ENCODE results near the gene CTTN. TPM values are rescaled to one million over a fixed set of nuclear protein-coding genes. Genes with fewer than 3 reads are reported as not detected.
A peak's percentile ranks its signal among the peaks of the same experiment; 100 is the strongest.

Gene CTTN
- total RNA-seq, 4 donors from 2014 or later: 111 to 164 (median 146) TPM

DNA sequence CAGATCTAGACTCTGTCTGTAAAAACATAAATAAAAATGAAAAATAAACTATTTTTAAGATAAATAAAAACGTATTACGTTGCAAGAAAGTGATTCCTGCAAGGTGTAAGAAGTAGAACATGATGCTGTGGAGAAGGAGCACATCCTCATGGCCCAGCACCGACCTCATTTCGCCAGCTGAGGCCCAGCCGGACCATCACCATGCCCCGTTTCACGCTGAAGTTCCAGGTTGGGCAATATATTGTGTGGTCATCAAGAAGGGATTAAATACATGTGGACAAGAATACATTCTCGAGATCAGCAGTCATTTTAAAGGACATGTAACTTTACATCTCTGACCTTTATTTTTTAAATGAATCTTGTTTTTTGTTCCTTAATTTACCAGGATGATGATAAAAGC, 20.7 kb upstream of the CTTN start:
- Histone ChIP-seq H3K9me3 (no peaks in the 10 kb centered on the region), H3K4me1 (peaks cover 0 to 16% (median 14%) of the 10 kb centered on the region in 4 donors), H3K36me3 (peaks cover 22 to 88% (median 67%) of the 10 kb centered on the region in 4 donors), H3K27ac (replicated peaks in 1 of 4) (no peak overlapping the region), H3K4me3 (no peak overlapping the region), H3K27me3 (no peaks in the 10 kb centered on the region)
- TF ChIP-seq, protein P1, sequence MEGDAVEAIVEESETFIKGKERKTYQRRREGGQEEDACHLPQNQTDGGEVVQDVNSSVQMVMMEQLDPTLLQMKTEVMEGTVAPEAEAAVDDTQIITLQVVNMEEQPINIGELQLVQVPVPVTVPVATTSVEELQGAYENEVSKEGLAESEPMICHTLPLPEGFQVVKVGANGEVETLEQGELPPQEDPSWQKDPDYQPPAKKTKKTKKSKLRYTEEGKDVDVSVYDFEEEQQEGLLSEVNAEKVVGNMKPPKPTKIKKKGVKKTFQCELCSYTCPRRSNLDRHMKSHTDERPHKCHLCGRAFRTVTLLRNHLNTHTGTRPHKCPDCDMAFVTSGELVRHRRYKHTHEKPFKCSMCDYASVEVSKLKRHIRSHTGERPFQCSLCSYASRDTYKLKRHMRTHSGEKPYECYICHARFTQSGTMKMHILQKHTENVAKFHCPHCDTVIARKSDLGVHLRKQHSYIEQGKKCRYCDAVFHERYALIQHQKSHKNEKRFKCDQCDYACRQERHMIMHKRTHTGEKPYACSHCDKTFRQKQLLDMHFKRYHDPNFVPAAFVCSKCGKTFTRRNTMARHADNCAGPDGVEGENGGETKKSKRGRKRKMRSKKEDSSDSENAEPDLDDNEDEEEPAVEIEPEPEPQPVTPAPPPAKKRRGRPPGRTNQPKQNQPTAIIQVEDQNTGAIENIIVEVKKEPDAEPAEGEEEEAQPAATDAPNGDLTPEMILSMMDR (IDR thresholded peaks at IDR 0.05): no peak
- TF ChIP-seq POLR2AphosphoS5 (IDR thresholded peaks at IDR 0.05) (no peak), EP300 (IDR thresholded peaks at IDR 0.05) (no peak), POLR2A (IDR thresholded peaks at IDR 0.05; ENCODE audit: low read depth) (no peak)
- intact Hi-C loops (cut with DNase I): no loop called here
- WGBS: 93% methylated on average over 8 of the region's 8 CpGs
- DNase-seq (ENCODE audit: extremely low spot score): no peak

DNA sequence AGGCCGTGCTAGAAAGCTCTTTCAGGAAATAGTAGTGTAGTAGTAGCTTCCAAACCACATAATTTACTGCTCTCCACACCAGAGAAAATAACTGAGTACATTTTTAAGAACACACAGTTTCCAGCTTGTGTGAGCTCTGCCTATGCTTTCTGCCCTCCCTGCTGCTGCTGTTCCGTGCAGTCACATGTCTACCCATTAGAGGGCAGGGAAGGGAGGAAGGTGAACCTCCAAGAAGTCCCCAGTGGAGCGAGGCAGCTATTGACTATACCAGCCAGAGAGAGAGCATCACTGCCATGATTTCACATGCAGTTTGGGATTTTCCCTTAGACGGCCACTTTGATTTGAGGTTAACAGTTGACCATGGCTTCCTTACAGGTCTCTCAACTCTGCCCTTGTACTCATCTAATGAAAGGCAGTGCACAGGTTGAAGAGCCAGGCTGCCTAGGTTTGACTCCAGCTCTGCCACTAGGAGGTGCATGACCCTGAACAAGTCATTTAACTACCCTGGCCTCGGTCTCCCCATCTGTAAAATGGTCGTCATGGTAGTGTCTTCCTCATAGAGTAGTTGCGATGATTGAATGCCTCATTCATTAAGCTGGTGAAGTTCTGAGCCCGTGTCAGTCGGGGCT, 19.7 kb upstream of the CTTN start:
- no peaks in the 10 kb centered on the region for H3K27me3 ChIP-seq
- intact Hi-C loops (cut with DNase I): no loop called here
- no peaks in the 10 kb centered on the region for H3K9me3 ChIP-seq
- DNase-seq (ENCODE audit: extremely low spot score): no peak
- H3K4me3 ChIP-seq: no peak overlapping the region
- H3K36me3 ChIP-seq: peaks cover 18 to 86% (median 57%) of the 10 kb centered on the region in 4 donors
- H3K4me1 ChIP-seq: peaks cover 0 to 26% (median 24%) of the 10 kb centered on the region in 4 donors
- 96% methylated on average over 9 of the region's 9 CpGs for WGBS
- no peak overlapping the region for H3K27ac ChIP-seq (replicated peaks in 1 of 4)
- TF ChIP-seq POLR2A (IDR thresholded peaks at IDR 0.05; ENCODE audit: low read depth) (no peak), POLR2AphosphoS5 (IDR thresholded peaks at IDR 0.05) (no peak), EP300 (IDR thresholded peaks at IDR 0.05) (no peak)
- TF ChIP-seq, protein P1 (IDR thresholded peaks at IDR 0.05): no peak

DNA sequence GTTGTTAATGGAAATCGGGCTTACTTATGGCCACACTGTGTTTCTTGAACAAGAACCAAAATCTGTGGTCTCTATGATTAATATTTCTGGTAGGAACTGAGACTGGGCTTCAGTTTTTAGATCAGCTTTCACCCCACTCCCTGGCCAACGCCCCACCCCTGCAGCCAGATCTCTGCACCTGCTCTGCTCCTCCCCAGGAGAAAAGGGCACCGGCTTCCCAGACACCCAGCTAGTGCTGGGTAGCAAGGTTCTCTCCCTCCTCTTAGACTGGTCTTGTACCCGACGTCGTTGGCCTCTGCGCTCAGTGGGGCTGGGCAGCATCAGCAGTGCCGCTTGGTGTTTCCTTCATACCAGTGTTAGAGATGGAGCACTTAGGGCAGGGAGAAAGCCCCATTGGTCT, 17.0 kb upstream of the CTTN start:
- peaks cover 9 to 74% (median 47%) of the 10 kb centered on the region in 4 donors for H3K36me3 ChIP-seq
- DNase-seq (ENCODE audit: extremely low spot score): no peak
- 91% methylated on average over 8 of the region's 8 CpGs for WGBS
- H3K27ac ChIP-seq (replicated peaks in 1 of 4): peak overlapping the region; percentile 77 to 81 (median 80)
- H3K4me1 ChIP-seq: peaks cover 0 to 39% (median 37%) of the 10 kb centered on the region in 4 donors
- H3K27me3 ChIP-seq: no peaks in the 10 kb centered on the region
- intact Hi-C loops (cut with DNase I): no loop called here
- TF ChIP-seq, protein P1 (IDR thresholded peaks at IDR 0.05): no peak
- no peak for TF ChIP-seq EP300 (IDR thresholded peaks at IDR 0.05)
- TF ChIP-seq POLR2A (IDR thresholded peaks at IDR 0.05; ENCODE audit: low read depth): no peak
- no peak for TF ChIP-seq POLR2AphosphoS5 (IDR thresholded peaks at IDR 0.05)
- H3K4me3 ChIP-seq: no peak overlapping the region
- no peaks in the 10 kb centered on the region for H3K9me3 ChIP-seq

DNA sequence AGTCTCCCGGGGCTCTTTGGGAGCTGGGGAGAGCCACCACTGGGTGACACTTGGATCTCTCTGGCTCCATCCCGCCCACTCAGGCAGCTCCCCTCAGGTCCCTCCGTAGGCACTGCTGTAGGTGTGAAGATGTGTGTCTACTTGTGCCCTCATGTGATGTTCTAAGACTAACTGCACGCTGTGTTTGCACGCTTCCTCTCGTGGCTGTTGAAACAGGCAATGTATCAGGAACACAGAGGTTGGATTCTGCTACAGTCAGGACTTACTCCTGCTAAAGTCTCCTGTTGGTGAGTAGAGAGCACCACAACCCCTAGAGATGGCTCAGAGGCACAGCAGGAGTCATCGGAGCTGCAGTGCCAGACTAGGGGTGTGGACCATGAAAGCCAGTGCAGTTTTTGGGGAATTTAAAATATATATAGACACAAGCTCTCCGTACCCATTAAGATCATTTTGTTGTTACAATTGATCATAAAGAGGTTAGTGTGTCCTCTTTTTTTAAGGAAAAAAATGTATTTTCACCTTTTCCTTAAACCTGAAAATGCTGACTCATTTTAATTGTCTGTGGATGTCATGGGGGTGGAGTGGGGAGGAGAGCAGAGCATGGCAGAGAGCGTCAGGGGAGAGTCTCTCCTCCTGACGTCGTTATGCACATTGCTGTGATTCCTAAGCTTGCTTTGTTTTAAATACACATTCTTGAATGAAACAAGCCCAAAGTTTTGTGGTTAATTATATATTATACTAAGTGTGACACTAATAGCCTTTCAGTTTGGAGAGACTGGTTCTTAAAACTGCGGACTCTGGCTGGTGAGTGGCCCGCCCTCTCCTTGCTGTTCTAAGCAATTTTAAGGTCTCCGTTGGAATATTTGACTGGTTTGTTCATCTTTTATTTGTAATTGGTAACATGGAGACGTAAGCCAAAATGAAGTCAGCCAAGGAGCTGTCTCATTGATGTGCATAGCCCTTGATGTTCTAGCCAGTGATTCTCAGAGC, 16.2 kb upstream of the CTTN start:
- 61% methylated on average over 15 of the region's 15 CpGs for WGBS
- DNase-seq (ENCODE audit: extremely low spot score): no peak
- Histone ChIP-seq H3K36me3 (peaks cover 2 to 66% (median 39%) of the 10 kb centered on the region in 4 donors), H3K9me3 (no peaks in the 10 kb centered on the region), H3K27me3 (no peaks in the 10 kb centered on the region), H3K27ac (replicated peaks in 1 of 4) (peak overlapping the region; percentile 77 to 81 (median 80)), H3K4me1 (peaks cover 0 to 39% (median 37%) of the 10 kb centered on the region in 4 donors), H3K4me3 (peak overlapping the region in 3 of 4 donors; percentile 20 to 28 (median 20))
- intact Hi-C loops (cut with DNase I): no loop called here
- TF ChIP-seq POLR2A (IDR thresholded peaks at IDR 0.05; ENCODE audit: low read depth): no peak
- TF ChIP-seq POLR2AphosphoS5 (IDR thresholded peaks at IDR 0.05): peak; percentile 5 to 44
- no peak for TF ChIP-seq EP300 (IDR thresholded peaks at IDR 0.05)
- TF ChIP-seq, protein P1 (IDR thresholded peaks at IDR 0.05): peak in 1 of 3 experiments; percentile 25
